Gastrocnemius medialis (tissue), 4 donors: Measurements from ENCODE around the gene PROKR1.

Experiments used
- POLR2A ChIP-seq, 2 donors: fragments of 450-650 bp; IDR thresholded peaks; one replicate each; pipeline ENCODE4 v1.6.1; 2017; ENCODE audit warnings: antibody characterized with exemption in 2 of 2, mild to moderate bottlenecking in 2 of 2, moderate library complexity in 2 of 2
- TF ChIP-seq, protein P1 (sequence below), 5 experiments: fragments of 450-650 bp in 3 of 5; fragments of 200-600 bp in 2 of 5; sonication (generic) in 2 of 5; IDR thresholded peaks in 4 of 5; conservative IDR thresholded peaks in 1 of 5; 1 replicate in 4 of 5; 2 replicates in 1 of 5; pipeline ENCODE4 v1.5.1; 2016 to 2019; ENCODE audit warnings: antibody characterized with exemption in 5 of 5, mild to moderate bottlenecking in 3 of 5, moderate library complexity in 3 of 5

DNA sequence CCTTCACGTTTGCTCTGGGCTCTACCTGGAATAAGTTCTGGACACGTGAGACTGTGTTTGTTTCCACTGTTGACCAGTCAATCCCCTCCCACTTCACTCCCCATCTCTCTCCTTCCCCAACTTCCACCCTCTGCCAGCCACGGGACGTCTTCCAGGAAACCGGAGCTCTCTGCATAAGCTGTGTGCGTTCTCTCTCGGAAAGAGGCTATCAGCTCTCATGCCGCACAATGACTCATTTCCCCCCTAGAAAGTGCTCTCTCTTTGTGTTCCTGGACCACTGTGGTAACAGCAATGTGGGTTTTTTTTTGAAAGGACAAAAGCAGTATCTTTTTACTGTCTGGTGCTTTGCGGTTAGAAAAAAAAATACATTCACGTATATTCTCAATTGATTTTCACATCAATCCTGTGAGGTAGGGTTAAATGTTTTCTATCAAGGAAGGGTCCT lies 10.2 kb downstream of the PROKR1 start:
- TF ChIP-seq, protein P1, sequence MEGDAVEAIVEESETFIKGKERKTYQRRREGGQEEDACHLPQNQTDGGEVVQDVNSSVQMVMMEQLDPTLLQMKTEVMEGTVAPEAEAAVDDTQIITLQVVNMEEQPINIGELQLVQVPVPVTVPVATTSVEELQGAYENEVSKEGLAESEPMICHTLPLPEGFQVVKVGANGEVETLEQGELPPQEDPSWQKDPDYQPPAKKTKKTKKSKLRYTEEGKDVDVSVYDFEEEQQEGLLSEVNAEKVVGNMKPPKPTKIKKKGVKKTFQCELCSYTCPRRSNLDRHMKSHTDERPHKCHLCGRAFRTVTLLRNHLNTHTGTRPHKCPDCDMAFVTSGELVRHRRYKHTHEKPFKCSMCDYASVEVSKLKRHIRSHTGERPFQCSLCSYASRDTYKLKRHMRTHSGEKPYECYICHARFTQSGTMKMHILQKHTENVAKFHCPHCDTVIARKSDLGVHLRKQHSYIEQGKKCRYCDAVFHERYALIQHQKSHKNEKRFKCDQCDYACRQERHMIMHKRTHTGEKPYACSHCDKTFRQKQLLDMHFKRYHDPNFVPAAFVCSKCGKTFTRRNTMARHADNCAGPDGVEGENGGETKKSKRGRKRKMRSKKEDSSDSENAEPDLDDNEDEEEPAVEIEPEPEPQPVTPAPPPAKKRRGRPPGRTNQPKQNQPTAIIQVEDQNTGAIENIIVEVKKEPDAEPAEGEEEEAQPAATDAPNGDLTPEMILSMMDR (IDR thresholded peaks at IDR 0.05 in 4 of 5, conservative IDR thresholded peaks at IDR 0.05 in 1 of 5), result no peak
- no peak for TF ChIP-seq POLR2A (IDR thresholded peaks at IDR 0.05)
